ENCODE results near the gene CDYL2.
"Not testable (repeated sequence)": the region's sequence is repeated elsewhere in the genome, so short reads cannot be mapped to it uniquely, and the experiment has no call there.

CDYL2 gene

GRCh38 chr16:80666378-80667250, 137.8 kb downstream of the CDYL2 start:
- no peak for DNase-seq

- DNase-seq: no peak
Observed at GRCh38 chr16:80665356-80665755, 139.0 kb downstream of the CDYL2 start.

GRCh38 chr16:80664786-80665185, 139.6 kb downstream of the CDYL2 start:
- no peak for DNase-seq

- DNase-seq: no peak
Observed at GRCh38 chr16:80664226-80664625, 140.2 kb downstream of the CDYL2 start.

GRCh38 chr16:80663078-80663477, 141.3 kb downstream of the CDYL2 start:
- DNase-seq: no peak

GRCh38 chr16:80659865-80660264, 144.5 kb downstream of the CDYL2 start:
- no peak for DNase-seq

GRCh38 chr16:80656711-80657150, 147.7 kb downstream of the CDYL2 start:
- DNase-seq: no peak

- no peak for DNase-seq
Observed at GRCh38 chr16:80656161-80656560, 148.2 kb downstream of the CDYL2 start.

- DNase-seq: no peak
Observed at GRCh38 chr16:80655751-80656150, 148.6 kb downstream of the CDYL2 start.

- no peak for DNase-seq
Observed at GRCh38 chr16:80654094-80654862, 150.1 kb downstream of the CDYL2 start.

- no peak for DNase-seq
Observed at GRCh38 chr16:80652441-80652840, 152.0 kb downstream of the CDYL2 start.

GRCh38 chr16:80650281-80650680, 154.1 kb downstream of the CDYL2 start:
- DNase-seq: not testable (repeated sequence)

GRCh38 chr16:80640316-80640715, 164.1 kb downstream of the CDYL2 start:
- no peak for DNase-seq

GRCh38 chr16:80639636-80640035, 164.8 kb downstream of the CDYL2 start:
- DNase-seq: no peak

GRCh38 chr16:80637621-80638020, 166.8 kb downstream of the CDYL2 start:
- no peak for DNase-seq

- DNase-seq: no peak
Observed at GRCh38 chr16:80631581-80631980, 172.8 kb downstream of the CDYL2 start.

- DNase-seq: no peak
Observed at GRCh38 chr16:80628254-80628653, 176.1 kb downstream of the CDYL2 start.

GRCh38 chr16:80627108-80627507, 177.3 kb downstream of the CDYL2 start:
- no peak for DNase-seq

- no peak for DNase-seq
Observed at GRCh38 chr16:80623376-80623775, 181.0 kb downstream of the CDYL2 start.

- no peak for DNase-seq
Observed at GRCh38 chr16:80622007-80622406, 182.4 kb downstream of the CDYL2 start.

- no peak for DNase-seq
Observed at GRCh38 chr16:80620736-80621605, 183.4 kb downstream of the CDYL2 start.

GRCh38 chr16:80619824-80620223, 184.6 kb downstream of the CDYL2 start:
- DNase-seq: no peak

Data from activated CD8-positive, alpha-beta memory T cell treated with anti-CD3 and anti-CD28 coated beads, Interleukin-2, amount 50 U/mL, for 4 hours (primary cell).